Endodermal cell (in vitro differentiated cells): ENCODE results near the gene BATF3. TPM values are rescaled to one million over a fixed set of nuclear protein-coding genes. Genes with fewer than 3 reads are reported as not detected.

ENCODE experiments used
- DNase-seq: peaks from one replicate; pipeline ENCODE4 v3.0.0-alpha.2; 2017
- H3K27ac ChIP-seq: 2 replicates; pipeline ENCODE4 v1.5.1; 2013; ENCODE audit warnings: mild to moderate bottlenecking, low read depth, low read length, moderate library complexity
- H3K27me3 ChIP-seq: 2 replicates; pipeline ENCODE4 v1.6.1; 2013; ENCODE audit warnings: mild to moderate bottlenecking, low read length, moderate library complexity; ENCODE audit not compliant: insufficient read depth, control insufficient read depth, poor library complexity, severe bottlenecking
- H3K36me3 ChIP-seq: 2 replicates; pipeline ENCODE4 v1.7.0; 2013; ENCODE audit warnings: mild to moderate bottlenecking, low read length, moderate library complexity; ENCODE audit not compliant: control insufficient read depth, insufficient read depth
- H3K4me1 ChIP-seq: one replicate; pipeline ENCODE4 v1.7.0; 2013; ENCODE audit warnings: low read length; ENCODE audit not compliant: control insufficient read depth, insufficient read depth
- H3K4me3 ChIP-seq: 2 replicates; pipeline ENCODE4 v1.5.1; 2013; ENCODE audit warnings: mild to moderate bottlenecking, low read length, moderate library complexity
- H3K9ac ChIP-seq: 2 replicates; pipeline ENCODE4 v1.6.1; 2013; ENCODE audit warnings: mild to moderate bottlenecking, low read length, moderate library complexity; ENCODE audit not compliant: poor library complexity, severe bottlenecking; ENCODE audit errors: extremely low read depth
- H3K9me3 ChIP-seq: 2 replicates; pipeline ENCODE4 v1.6.1; 2013; ENCODE audit warnings: mild to moderate bottlenecking, low read length, moderate library complexity; ENCODE audit not compliant: control insufficient read depth
- H3K27ac Mint-ChIP-seq: 2 replicates; pipeline ENCODE4 v1.8.0; 2020; ENCODE audit warnings: mixed read lengths
- H3K27me3 Mint-ChIP-seq: 2 replicates; pipeline ENCODE4 v1.8.0; 2021; ENCODE audit warnings: mild to moderate bottlenecking, mixed read lengths; ENCODE audit not compliant: insufficient read depth
- H3K36me3 Mint-ChIP-seq: 2 replicates; pipeline ENCODE4 v1.8.0; 2020; ENCODE audit warnings: low read depth, mixed read lengths
- H3K4me1 Mint-ChIP-seq: 2 replicates; pipeline ENCODE4 v1.8.0; 2020; ENCODE audit warnings: mixed read lengths
- H3K4me3 Mint-ChIP-seq: 2 replicates; pipeline ENCODE4 v1.8.0; 2020; ENCODE audit warnings: mild to moderate bottlenecking, moderate library complexity, mixed read lengths
- H3K9me3 Mint-ChIP-seq: 2 replicates; pipeline ENCODE4 v1.8.0; 2020; ENCODE audit warnings: mild to moderate bottlenecking, mixed read lengths
- WGBS, 2 experiments: methylation state at CpG; one replicate each; pipeline versions ENCODE4 v1.1.5 to v1.1.7; 2013; ENCODE audit warnings: missing lambda C conversion rate in 2 of 2, mixed read lengths in 1 of 2; ENCODE audit not compliant: insufficient coverage in 1 of 2, insufficient read length in 1 of 2; 5-methylcytosine and 5-hydroxymethylcytosine counted together
- total RNA-seq, 2 donors: library from RNA; stranded (reverse); fragmentation: NEBNext Ultra II Directional in 1 of 2; extraction: Animal tissue kit (Norgen Biotek cat#: 25700) in 1 of 2; gene quantifications; 2 replicates in 1 of 2; 3 replicates in 1 of 2; pipeline ENCODE4 v1.2.1, GENCODE V29; 2021
- TF ChIP-seq, protein P1 (sequence below): fragments of 200-600 bp; sonication (generic); conservative IDR thresholded peaks from 2 replicates; pipeline ENCODE4 v1.5.0; 2021; ENCODE audit warnings: antibody characterized with exemption, mild to moderate bottlenecking

BATF3 gene
- total RNA-seq, 2 donors from 2014 or later: 1.5 to 4.0 TPM

DNA sequence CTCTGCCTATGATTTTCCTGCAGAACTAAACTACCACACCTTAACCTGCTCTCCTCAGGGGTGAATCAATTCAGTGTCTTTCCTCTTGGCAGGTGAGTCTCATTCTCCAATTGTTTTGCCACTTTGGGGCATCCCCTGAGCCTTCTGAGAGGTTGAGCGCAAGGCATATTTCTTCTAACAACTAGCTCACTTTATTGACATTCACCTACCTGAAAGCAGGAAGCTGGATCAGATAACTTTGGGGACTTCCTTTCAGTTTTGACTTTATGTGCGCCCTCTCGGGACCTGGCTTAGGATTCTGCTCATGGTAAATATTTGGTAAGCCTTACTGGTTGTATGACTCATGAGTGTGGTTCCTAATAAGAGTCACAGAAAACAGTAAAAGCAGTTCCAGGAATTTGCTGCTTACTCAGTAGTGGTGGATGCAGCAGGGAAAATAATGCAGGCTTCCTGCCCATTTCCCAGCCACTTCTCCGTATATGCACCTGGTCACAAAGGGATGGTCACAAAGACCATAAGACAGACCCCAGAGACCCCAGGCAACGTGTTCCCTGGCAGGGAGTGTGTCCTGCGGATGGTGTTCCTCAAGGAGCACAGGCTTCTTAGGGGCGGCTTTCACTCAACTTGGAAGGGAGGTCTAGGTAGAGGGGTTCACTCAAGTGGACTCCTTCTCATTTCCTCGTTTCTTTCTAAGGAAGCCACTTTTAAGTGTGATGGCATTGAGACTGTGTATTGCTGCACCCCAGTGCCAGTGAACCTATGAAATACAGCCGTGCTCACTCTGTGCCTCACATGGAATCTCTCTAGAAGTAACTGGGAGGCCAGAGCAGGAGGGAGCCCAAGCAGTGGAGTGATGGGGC, 22.0 kb upstream of the BATF3 start:
- H3K27ac ChIP-seq: no peak overlapping the region
- WGBS, 2 experiments: 92 to 94% methylated on average over 3 to 9 of the region's 9 CpGs
- no peak for DNase-seq
- no peak overlapping the region for H3K4me3 Mint-ChIP-seq
- no peak overlapping the region for H3K9ac ChIP-seq
- peaks cover 7% of the 10 kb centered on the region for H3K27me3 Mint-ChIP-seq
- peaks cover 24% of the 10 kb centered on the region for H3K9me3 ChIP-seq
- TF ChIP-seq, protein P1, sequence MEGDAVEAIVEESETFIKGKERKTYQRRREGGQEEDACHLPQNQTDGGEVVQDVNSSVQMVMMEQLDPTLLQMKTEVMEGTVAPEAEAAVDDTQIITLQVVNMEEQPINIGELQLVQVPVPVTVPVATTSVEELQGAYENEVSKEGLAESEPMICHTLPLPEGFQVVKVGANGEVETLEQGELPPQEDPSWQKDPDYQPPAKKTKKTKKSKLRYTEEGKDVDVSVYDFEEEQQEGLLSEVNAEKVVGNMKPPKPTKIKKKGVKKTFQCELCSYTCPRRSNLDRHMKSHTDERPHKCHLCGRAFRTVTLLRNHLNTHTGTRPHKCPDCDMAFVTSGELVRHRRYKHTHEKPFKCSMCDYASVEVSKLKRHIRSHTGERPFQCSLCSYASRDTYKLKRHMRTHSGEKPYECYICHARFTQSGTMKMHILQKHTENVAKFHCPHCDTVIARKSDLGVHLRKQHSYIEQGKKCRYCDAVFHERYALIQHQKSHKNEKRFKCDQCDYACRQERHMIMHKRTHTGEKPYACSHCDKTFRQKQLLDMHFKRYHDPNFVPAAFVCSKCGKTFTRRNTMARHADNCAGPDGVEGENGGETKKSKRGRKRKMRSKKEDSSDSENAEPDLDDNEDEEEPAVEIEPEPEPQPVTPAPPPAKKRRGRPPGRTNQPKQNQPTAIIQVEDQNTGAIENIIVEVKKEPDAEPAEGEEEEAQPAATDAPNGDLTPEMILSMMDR: no peak
- no peaks in the 10 kb centered on the region for H3K4me1 ChIP-seq
- H3K27ac Mint-ChIP-seq: no peak overlapping the region
- no peak overlapping the region for H3K4me3 ChIP-seq
- peaks cover 35% of the 10 kb centered on the region for H3K9me3 Mint-ChIP-seq
- no peaks in the 10 kb centered on the region for H3K27me3 ChIP-seq
- peaks cover 28% of the 10 kb centered on the region for H3K36me3 Mint-ChIP-seq
- peaks cover 9% of the 10 kb centered on the region for H3K36me3 ChIP-seq
- peaks cover 1% of the 10 kb centered on the region for H3K4me1 Mint-ChIP-seq

DNA sequence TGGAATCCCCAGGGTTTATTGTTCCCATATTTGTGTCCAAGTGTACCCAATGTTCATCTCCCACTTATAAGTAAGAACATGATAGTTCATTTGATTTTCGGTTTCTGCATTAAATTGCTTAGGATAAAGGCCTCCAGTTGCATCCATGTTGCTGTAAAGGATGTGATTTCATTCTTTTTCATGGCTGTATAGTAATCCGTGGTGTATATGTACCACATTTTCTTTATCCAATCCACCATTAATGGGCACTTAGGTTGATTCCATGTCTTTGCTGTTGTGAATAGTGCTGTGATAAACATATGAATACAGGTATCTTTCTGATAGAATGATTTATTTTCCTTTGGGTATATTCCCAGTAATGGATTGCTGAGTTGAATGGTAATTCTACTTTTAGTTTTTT, 20.0 kb upstream of the BATF3 start:
- Mint-ChIP-seq H3K36me3 (peaks cover 12% of the 10 kb centered on the region), H3K27ac (no peak overlapping the region), H3K27me3 (peaks cover 11% of the 10 kb centered on the region), H3K9me3 (peaks cover 17% of the 10 kb centered on the region), H3K4me1 (no peaks in the 10 kb centered on the region), H3K4me3 (no peak overlapping the region)
- TF ChIP-seq, protein P1: no peak
- Histone ChIP-seq H3K9ac (no peak overlapping the region), H3K27me3 (no peaks in the 10 kb centered on the region), H3K4me3 (no peak overlapping the region), H3K36me3 (no peaks in the 10 kb centered on the region), H3K4me1 (no peaks in the 10 kb centered on the region), H3K27ac (no peak overlapping the region), H3K9me3 (peaks cover 15% of the 10 kb centered on the region)
- DNase-seq: no peak
- WGBS, 2 experiments: 76% methylated on average over 1 of the region's 2 CpGs; no CpG with 5 or more reads in 1 of the 2 experiments

DNA sequence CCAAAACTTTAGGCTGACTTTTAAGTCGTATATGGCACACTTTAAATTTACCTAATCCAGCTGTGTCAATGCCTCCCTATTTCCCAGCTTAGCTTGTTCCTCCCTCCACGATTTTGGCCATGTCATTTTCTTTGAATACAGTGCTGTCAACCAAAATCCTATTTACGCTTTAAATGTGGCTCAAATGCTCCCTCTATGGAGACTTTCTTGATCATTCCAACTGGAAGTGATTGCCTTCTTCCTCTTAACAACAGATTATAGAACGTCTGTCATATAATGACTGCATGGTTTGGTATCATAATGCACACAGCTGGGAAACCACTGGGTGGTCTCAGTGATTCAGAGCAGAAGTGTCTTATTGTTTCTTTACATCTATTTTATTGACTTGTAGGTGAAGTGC, 18.9 kb upstream of the BATF3 start:
- no peaks in the 10 kb centered on the region for H3K27me3 ChIP-seq
- H3K9me3 Mint-ChIP-seq: peaks cover 8% of the 10 kb centered on the region
- H3K4me3 Mint-ChIP-seq: no peak overlapping the region
- no peak overlapping the region for H3K4me3 ChIP-seq
- no peaks in the 10 kb centered on the region for H3K4me1 ChIP-seq
- no peaks in the 10 kb centered on the region for H3K4me1 Mint-ChIP-seq
- DNase-seq: no peak
- TF ChIP-seq, protein P1: peak; percentile 49
- H3K9ac ChIP-seq: no peak overlapping the region
- peaks cover 9% of the 10 kb centered on the region for H3K27me3 Mint-ChIP-seq
- H3K36me3 ChIP-seq: no peaks in the 10 kb centered on the region
- H3K27ac ChIP-seq: no peak overlapping the region
- WGBS, 2 experiments: 34 to 60% methylated on average over 3 to 4 of the region's 4 CpGs
- no peak overlapping the region for H3K27ac Mint-ChIP-seq
- peaks cover 6% of the 10 kb centered on the region for H3K36me3 Mint-ChIP-seq
- H3K9me3 ChIP-seq: peaks cover 8% of the 10 kb centered on the region
